Measurements from ENCODE around the gene CKAP5.

DNA sequence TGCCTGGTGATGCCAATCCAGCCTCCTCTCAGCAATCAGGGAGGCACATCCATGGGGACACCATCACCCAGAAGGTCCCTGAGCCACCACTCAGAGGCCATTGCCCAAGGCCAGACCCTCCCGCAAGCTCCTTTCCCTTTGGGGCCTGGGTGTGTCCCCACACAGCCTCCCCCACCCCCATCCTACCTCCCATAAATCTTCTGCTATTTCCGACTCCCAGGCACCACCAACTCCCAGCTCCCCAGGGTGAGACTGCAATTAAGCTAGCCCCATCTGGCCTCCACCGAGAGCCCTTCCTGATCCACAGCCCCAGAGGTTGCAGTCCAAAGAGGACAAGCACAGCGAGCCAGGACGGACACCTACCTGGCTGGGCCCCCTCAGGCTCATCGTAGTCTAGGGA is 152.0 kb downstream of the CKAP5 start:
- TF ChIP-seq POLR2A (IDR thresholded peaks at IDR 0.05) (no peak), POLR2AphosphoS5 (IDR thresholded peaks at IDR 0.05) (no peak)
- TF ChIP-seq, protein P1, sequence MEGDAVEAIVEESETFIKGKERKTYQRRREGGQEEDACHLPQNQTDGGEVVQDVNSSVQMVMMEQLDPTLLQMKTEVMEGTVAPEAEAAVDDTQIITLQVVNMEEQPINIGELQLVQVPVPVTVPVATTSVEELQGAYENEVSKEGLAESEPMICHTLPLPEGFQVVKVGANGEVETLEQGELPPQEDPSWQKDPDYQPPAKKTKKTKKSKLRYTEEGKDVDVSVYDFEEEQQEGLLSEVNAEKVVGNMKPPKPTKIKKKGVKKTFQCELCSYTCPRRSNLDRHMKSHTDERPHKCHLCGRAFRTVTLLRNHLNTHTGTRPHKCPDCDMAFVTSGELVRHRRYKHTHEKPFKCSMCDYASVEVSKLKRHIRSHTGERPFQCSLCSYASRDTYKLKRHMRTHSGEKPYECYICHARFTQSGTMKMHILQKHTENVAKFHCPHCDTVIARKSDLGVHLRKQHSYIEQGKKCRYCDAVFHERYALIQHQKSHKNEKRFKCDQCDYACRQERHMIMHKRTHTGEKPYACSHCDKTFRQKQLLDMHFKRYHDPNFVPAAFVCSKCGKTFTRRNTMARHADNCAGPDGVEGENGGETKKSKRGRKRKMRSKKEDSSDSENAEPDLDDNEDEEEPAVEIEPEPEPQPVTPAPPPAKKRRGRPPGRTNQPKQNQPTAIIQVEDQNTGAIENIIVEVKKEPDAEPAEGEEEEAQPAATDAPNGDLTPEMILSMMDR (IDR thresholded peaks at IDR 0.05 in 8 of 11, conservative IDR thresholded peaks at IDR 0.05 in 3 of 11): no peak
